ENCODE results near the gene ATP5ME. TPM values are rescaled to one million over a fixed set of nuclear protein-coding genes. Genes with fewer than 3 reads are reported as not detected.

The ATP5ME gene
- polyA plus RNA-seq, 1 experiment, result 330 TPM

- TF ChIP-seq CTCF (IDR thresholded peaks at IDR 0.05; ENCODE audit: insufficient read depth, low read depth, low read length), result no peak
- CTCF ChIA-PET, result interaction anchor here (0.6 kb wide), 1 partner anchor 53 kb away, joined by 3 read pairs; no protein-coding TSS in a partner anchor
- DNase-seq (ENCODE audit: low read depth), result no peak
- H3K36me3 ChIP-seq (ENCODE audit: control insufficient read depth, insufficient read depth, low read length), result no peaks in the 10 kb centered on the region
- H3K27me3 ChIP-seq (ENCODE audit: control insufficient read depth, insufficient read depth, low read length), result no peaks in the 10 kb centered on the region
- POLR2A ChIA-PET, result no interaction called here
- no peak overlapping the region for H3K4me3 ChIP-seq (ENCODE audit: low read depth, low read length)
These were observed 16.0 kb downstream of the ATP5ME start for GRCh38 chr4:657834-658667.

- no peak for DNase-seq (ENCODE audit: low read depth)
- Histone ChIP-seq H3K36me3 (ENCODE audit: control insufficient read depth, insufficient read depth, low read length) (no peaks in the 10 kb centered on the region), H3K27me3 (ENCODE audit: control insufficient read depth, insufficient read depth, low read length) (no peaks in the 10 kb centered on the region), H3K4me3 (ENCODE audit: low read depth, low read length) (no peak overlapping the region)
- ChIA-PET POLR2A (no interaction called here), CTCF (no interaction called here)
- no peak for TF ChIP-seq CTCF (IDR thresholded peaks at IDR 0.05; ENCODE audit: insufficient read depth, low read depth, low read length)
These were observed 16.7 kb downstream of the ATP5ME start for GRCh38 chr4:657338-657833.

GRCh38 chr4:656436-657337 lies 17.4 kb downstream of the ATP5ME start:
- POLR2A ChIA-PET, result no interaction called here

GRCh38 chr4:655464-656151 lies 18.5 kb downstream of the ATP5ME start:
- ChIA-PET POLR2A (no interaction called here), CTCF (no interaction called here)
- no peak for DNase-seq (ENCODE audit: low read depth)
- Histone ChIP-seq H3K36me3 (ENCODE audit: control insufficient read depth, insufficient read depth, low read length) (no peaks in the 10 kb centered on the region), H3K27me3 (ENCODE audit: control insufficient read depth, insufficient read depth, low read length) (no peaks in the 10 kb centered on the region), H3K4me3 (ENCODE audit: low read depth, low read length) (no peak overlapping the region)
- TF ChIP-seq CTCF (IDR thresholded peaks at IDR 0.05; ENCODE audit: insufficient read depth, low read depth, low read length), result no peak

More at GRCh38 chr4:656436-657337, 17.4 kb downstream of the ATP5ME start:
- Histone ChIP-seq H3K4me3 (ENCODE audit: low read depth, low read length) (no peak overlapping the region), H3K36me3 (ENCODE audit: control insufficient read depth, insufficient read depth, low read length) (no peaks in the 10 kb centered on the region), H3K27me3 (ENCODE audit: control insufficient read depth, insufficient read depth, low read length) (no peaks in the 10 kb centered on the region)
- CTCF ChIA-PET, result no interaction called here
- no peak for TF ChIP-seq CTCF (IDR thresholded peaks at IDR 0.05; ENCODE audit: insufficient read depth, low read depth, low read length)
- no peak for DNase-seq (ENCODE audit: low read depth)
